Panc1 (cell line): ENCODE data around the gene KCNJ11. TPM values are rescaled to one million over a fixed set of nuclear protein-coding genes. Genes with fewer than 3 reads are reported as not detected.

Experiments used
- ATAC-seq: fragments of 200-7000 bp; cut with Tn5 transposase; 2 replicates; pipeline ENCODE4 v1.9.1; 2020; ENCODE audit warnings: mild to moderate bottlenecking, moderate library complexity
- BruUV-seq: library from RNA; stranded (reverse); fragments of 400-500 nt; replicated peaks from 2 replicates; lab custom pipeline; 2021; lab: Mats Ljungman, UMichigan
- CTCF ChIA-PET: fragments of 300-600 bp; sonication (Branson Sonifier 250); formaldehyde crosslinking; loops from one replicate; lab custom pipeline; 2022; ENCODE audit warnings: antibody characterized with exemption; lab: Charles Lee
- POLR2A ChIA-PET: fragments of 300-600 bp; sonication (Branson Sonifier 250); formaldehyde crosslinking; loops from one replicate; lab custom pipeline; 2022; ENCODE audit warnings: antibody characterized with exemption; lab: Charles Lee
- DNase-seq: peaks from one replicate; pipeline ENCODE4 v3.0.0-alpha.2; 2010; ENCODE audit warnings: low read depth, low spot score
- H3K27ac ChIP-seq: 2 replicates; pipeline ENCODE4 v1.5.1; 2011; ENCODE audit warnings: mild to moderate bottlenecking, low read length, inconsistent platforms
- H3K27me3 ChIP-seq: fragments of 200-500 bp; sonication (Bioruptor generic); 2 replicates; pipeline ENCODE4 v1.6.0; 2014; ENCODE audit warnings: low read length, inconsistent platforms; ENCODE audit not compliant: control insufficient read depth, insufficient read depth
- H3K36me3 ChIP-seq: fragments of 200-500 bp; sonication (Bioruptor generic); 2 replicates; pipeline ENCODE4 v1.5.1; 2014; ENCODE audit warnings: inconsistent platforms, mild to moderate bottlenecking, low read length, moderate library complexity; ENCODE audit not compliant: control insufficient read depth, insufficient read depth
- H3K4me1 ChIP-seq: 2 replicates; pipeline ENCODE4 v1.5.1; 2011; ENCODE audit warnings: inconsistent platforms, mild to moderate bottlenecking, low read length, moderate library complexity; ENCODE audit not compliant: control insufficient read depth, insufficient read depth
- H3K4me3 ChIP-seq, 2 experiments: 2 replicates each; pipeline ENCODE4 v1.5.1; 2011 to 2012; ENCODE audit warnings: low read depth in 2 of 2, low read length in 2 of 2, mild to moderate bottlenecking in 2 of 2, inconsistent platforms in 1 of 2, moderate library complexity in 1 of 2
- H3K9me3 ChIP-seq: fragments of 200-500 bp; sonication (Bioruptor generic); 2 replicates; pipeline ENCODE4 v1.5.1; 2014; ENCODE audit warnings: low read depth, mild to moderate bottlenecking, inconsistent platforms, low read length, moderate library complexity; ENCODE audit not compliant: control insufficient read depth, insufficient read depth
- CTCF ChIP-seq: fragments of 450-650 bp; IDR thresholded peaks from 2 replicates; pipeline ENCODE4 v1.5.1; 2017; ENCODE audit warnings: mild to moderate bottlenecking
- POLR2AphosphoS5 ChIP-seq: IDR thresholded peaks from 2 replicates; pipeline ENCODE4 v1.6.1; 2012; ENCODE audit warnings: mild to moderate bottlenecking, low read depth, low read length, moderate library complexity
- REST ChIP-seq, 2 experiments: IDR thresholded peaks; 2 replicates each; pipeline ENCODE4 v1.6.1; 2011 to 2012; ENCODE audit warnings: low read depth in 2 of 2, control low read depth in 1 of 2, low read length in 1 of 2, mild to moderate bottlenecking in 1 of 2, moderate library complexity in 1 of 2; ENCODE audit not compliant: insufficient read depth in 1 of 2
- SIN3A ChIP-seq: IDR thresholded peaks from 2 replicates; pipeline ENCODE4 v1.6.1; 2012; ENCODE audit warnings: low read depth, mild to moderate bottlenecking, low read length, moderate library complexity, borderline replicate concordance; ENCODE audit not compliant: insufficient read depth
- TCF7L2 ChIP-seq: IDR thresholded peaks from 2 replicates; pipeline ENCODE4 v1.6.1; 2011; ENCODE audit warnings: mild to moderate bottlenecking, low read depth, low read length, inconsistent platforms
- in situ Hi-C: cut with HindIII; loops from 2 replicates; pipeline ENCODE4 v1.10.0; 2016; ENCODE audit warnings: low sequenced_read_pairs, low pct_unique_long_range_greater_than_20kb
- intact Hi-C: fragments of 100-400 bp; cut with micrococcal nuclease; formaldehyde crosslinking; loops from one replicate; pipeline ENCODE4 v1.10.0; 2022; ENCODE audit not compliant: unreplicated experiment
- total RNA-seq: library from RNA; stranded (reverse); gene quantifications from one replicate; pipeline ENCODE4 v1.2.1, GENCODE V29; 2021; ENCODE audit not compliant: unreplicated experiment

The KCNJ11 gene
- total RNA-seq, 1 experiment from 2014 or later: 0.67 TPM

- in situ Hi-C loops: no loop called here
- BruUV-seq: no TSS peak
- DNase-seq (no peak), ATAC-seq (peak; percentile 14)
- Histone ChIP-seq H3K36me3 (no peaks in the 10 kb centered on the region), H3K9me3 (no peaks in the 10 kb centered on the region), H3K4me3 (no peak overlapping the region), H3K4me1 (no peaks in the 10 kb centered on the region), H3K27ac (no peak overlapping the region), H3K27me3 (no peaks in the 10 kb centered on the region)
- ChIA-PET POLR2A (no interaction called here), CTCF (interaction anchor here (1.0 to 2.7 kb wide), 4 partner anchors 92 to 153 kb away, joined by 4 to 16 read pairs (median 6); no protein-coding TSS in a partner anchor)
- TF ChIP-seq CTCF (no peak), SIN3A (no peak)
- intact Hi-C loops: loop anchor here (5.0 kb wide), 1 partner anchor 151 kb away; no protein-coding TSS in a partner anchor
Measured at GRCh38 chr11:17383461-17383860, 5.0 kb downstream of the KCNJ11 start.

- ChIA-PET CTCF (interaction anchor here (0.5 to 0.7 kb wide), 2 partner anchors 28 to 146 kb away, joined by 3 to 6 read pairs; no protein-coding TSS in a partner anchor), POLR2A (interaction anchor here (0.5 kb wide), 1 partner anchor 234 kb away, joined by 8 read pairs; no protein-coding TSS in a partner anchor)
Measured at GRCh38 chr11:17382046-17382728, 6.3 kb downstream of the KCNJ11 start.

More at GRCh38 chr11:17382046-17382728, 6.3 kb downstream of the KCNJ11 start:
- Histone ChIP-seq H3K4me3 (no peak overlapping the region), H3K36me3 (no peaks in the 10 kb centered on the region), H3K4me1 (no peaks in the 10 kb centered on the region), H3K27ac (no peak overlapping the region), H3K27me3 (no peaks in the 10 kb centered on the region), H3K9me3 (no peaks in the 10 kb centered on the region)
- TF ChIP-seq CTCF (no peak), SIN3A (no peak), POLR2AphosphoS5 (no peak), REST (IDR thresholded peaks at IDR 0.05; ENCODE audit: insufficient read depth in 1 of 2, low read depth in 2 of 2, low read length in 1 of 2) (no peak), TCF7L2 (no peak)
- in situ Hi-C loops (no loop called here), intact Hi-C loops (loop anchor here (5.0 kb wide), 1 partner anchor 150 kb away; no protein-coding TSS in a partner anchor)
- no peak for ATAC-seq
- BruUV-seq: no TSS peak
- DNase-seq: no peak
